Measurements from ENCODE around the gene SPPL3.
A peak's percentile ranks its signal among the peaks of the same experiment; 100 is the strongest.

SPPL3 gene

DNA sequence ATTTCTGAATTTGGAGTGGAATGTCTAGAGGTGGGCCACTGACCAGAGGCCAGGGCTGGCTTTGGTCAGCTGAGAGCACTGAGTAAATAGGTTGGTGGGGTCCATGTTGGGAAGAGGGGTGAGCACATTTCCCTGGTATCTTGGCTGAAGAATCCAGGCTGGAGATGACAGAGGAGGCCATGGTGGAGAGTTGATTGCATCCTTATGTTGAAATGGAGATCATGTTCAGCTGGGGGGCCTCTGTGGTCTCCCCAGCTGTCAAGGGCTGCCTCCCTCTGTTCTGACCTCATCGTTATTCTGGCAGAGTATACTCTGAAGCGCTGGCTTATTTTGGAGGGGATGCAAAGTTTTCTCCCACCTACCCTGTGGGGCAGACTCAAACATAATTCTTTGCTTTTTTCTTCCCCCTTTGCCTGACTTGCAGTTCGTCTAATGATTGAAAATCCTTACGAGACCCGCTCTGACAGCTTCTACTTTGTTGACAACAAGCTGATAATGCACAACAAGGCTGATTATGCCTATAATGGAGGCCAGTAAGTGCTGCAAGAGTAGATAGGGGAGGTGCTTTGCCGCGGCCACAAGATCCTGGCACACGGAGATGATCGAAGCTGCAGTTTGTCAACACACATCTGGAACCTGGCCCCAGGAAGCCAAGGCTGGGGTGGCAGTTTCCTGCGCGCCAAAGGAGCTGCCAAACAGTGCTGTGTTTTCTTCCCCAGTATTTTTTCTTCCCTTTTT is 184.5 kb downstream of the SPPL3 start:
- no peak for DNase-seq

DNA sequence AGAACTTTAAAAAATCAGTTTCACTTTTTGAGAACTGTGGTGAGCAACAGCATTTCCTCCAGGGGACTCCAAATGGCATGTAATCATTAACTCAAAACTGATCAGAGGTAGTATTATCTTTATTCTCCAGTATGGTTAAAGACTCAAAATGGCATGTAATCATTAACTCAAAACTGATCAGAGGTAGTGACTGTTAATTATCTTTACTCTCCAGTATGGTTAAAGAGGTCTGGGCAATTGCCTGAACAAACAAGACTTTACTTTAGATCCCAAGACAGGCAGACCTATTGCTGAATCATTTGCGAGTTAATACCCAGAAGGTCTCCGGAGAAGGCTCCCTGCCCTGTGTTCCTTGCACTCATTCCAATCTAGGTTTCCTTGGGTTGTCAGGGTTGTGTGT is 185.1 kb downstream of the SPPL3 start:
- DNase-seq = no peak

DNA sequence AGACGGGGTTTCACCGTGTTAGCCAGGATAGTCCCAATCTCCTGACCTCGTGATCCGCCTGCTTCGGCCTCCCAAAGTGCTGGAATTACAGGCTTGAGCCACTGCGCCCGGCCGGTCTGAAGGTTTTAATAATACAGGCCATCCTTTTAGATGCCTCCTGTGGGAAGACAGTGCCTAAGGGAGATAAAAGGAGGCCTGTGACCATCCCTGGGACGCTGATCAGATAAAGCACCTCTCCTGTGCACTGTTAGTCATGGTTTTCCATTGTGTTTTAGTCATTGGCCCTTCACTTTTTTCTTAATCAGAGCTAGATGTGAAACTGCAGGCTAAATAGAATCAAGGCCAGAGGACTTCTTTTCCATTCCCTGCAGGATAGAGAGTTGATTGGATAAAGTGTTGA is 186.1 kb downstream of the SPPL3 start:
- no peak for DNase-seq

DNA sequence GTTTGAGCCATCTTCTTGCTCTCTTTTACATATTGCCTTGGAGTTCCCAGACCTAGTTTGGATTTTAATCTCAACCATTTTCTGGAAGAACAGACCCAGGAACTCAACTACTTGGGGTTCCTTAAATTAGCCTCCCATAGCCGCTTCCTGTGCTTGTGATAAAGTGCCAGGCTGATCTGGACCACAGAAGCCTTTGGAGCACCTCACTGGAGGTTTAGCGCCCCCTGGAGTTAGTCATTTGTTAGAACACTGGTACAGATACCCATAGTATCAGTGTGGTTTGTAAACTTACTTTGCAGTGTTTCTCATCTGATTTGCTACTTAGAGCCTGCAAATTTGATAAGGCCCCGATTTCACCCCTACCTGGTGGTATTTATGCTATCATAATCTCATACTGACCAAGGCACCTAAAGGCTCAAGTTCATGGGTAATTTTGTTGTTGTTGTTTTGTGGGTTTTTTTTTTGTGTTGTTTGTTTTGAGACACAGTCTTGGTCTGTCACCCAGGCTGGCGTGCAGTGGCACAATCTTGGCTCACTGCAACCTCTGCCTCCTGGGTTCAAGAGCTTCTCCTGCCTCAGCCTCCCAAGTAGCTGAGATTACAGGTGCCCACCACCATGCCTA is 190.2 kb downstream of the SPPL3 start:
- DNase-seq = peak in 1 of 2 experiments; percentile 68

DNA sequence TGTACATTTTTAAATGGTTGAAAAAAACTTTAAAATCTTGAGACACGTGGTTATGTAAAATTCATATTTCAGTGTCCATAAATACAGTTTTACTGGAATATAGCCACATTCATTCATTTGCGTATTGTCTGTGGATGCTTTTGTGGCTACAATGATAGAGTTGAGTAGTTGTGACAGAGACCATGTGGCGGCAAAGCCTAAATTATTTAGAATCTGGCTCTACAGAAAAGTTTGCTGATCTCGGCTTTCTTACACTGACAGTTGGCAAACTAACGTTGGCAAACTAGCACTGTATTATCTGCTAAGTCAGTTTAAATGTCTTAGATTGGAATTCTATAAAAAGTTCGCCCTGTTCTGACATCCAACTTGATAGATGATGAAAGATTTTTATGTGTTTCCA is 191.5 kb downstream of the SPPL3 start:
- DNase-seq = no peak

Measured in NCI-H187 (cell line).